Measurements from ENCODE around the gene HCLS1.
A peak's percentile ranks its signal among the peaks of the same experiment; 100 is the strongest.
"Not testable (repeated sequence)": the region's sequence is repeated elsewhere in the genome, so short reads cannot be mapped to it uniquely, and the experiment has no call there.

HCLS1 gene

GRCh38 chr3:121660356-121661171 is at the start of gene HCLS1:
HCLS1 (minus strand) TSS chr3:121660903; CDS start chr3:121658347, 2,556 bp downstream.
- peak; percentile 28 to 55 for DNase-seq (ENCODE audit: low read depth in 2 of 2, low spot score in 1 of 2)

GRCh38 chr3:121710347-121710746 is 49.6 kb upstream of the HCLS1 start:
- DNase-seq (ENCODE audit: low read depth in 2 of 2, low spot score in 1 of 2): no peak

GRCh38 chr3:121707531-121708273 is 47.0 kb upstream of the HCLS1 start:
- no peak for DNase-seq (ENCODE audit: low read depth in 2 of 2, low spot score in 1 of 2)

GRCh38 chr3:121705541-121705940 is 44.8 kb upstream of the HCLS1 start:
- no peak for DNase-seq (ENCODE audit: low read depth in 2 of 2, low spot score in 1 of 2)

- DNase-seq (ENCODE audit: low read depth in 2 of 2, low spot score in 1 of 2): no peak
Observed at GRCh38 chr3:121703973-121704372, 43.3 kb upstream of the HCLS1 start.

GRCh38 chr3:121698901-121699300 is 38.2 kb upstream of the HCLS1 start:
- DNase-seq (ENCODE audit: low read depth in 2 of 2, low spot score in 1 of 2): no peak

- no peak for DNase-seq (ENCODE audit: low read depth in 2 of 2, low spot score in 1 of 2)
Observed at GRCh38 chr3:121698476-121698875, 37.8 kb upstream of the HCLS1 start.

- no peak for DNase-seq (ENCODE audit: low read depth in 2 of 2, low spot score in 1 of 2)
Observed at GRCh38 chr3:121696186-121696585, 35.5 kb upstream of the HCLS1 start.

GRCh38 chr3:121692010-121692699 is 31.5 kb upstream of the HCLS1 start:
- DNase-seq (ENCODE audit: low read depth in 2 of 2, low spot score in 1 of 2): no peak

- no peak for DNase-seq (ENCODE audit: low read depth in 2 of 2, low spot score in 1 of 2)
Observed at GRCh38 chr3:121690777-121691405, 30.2 kb upstream of the HCLS1 start.

- DNase-seq (ENCODE audit: low read depth in 2 of 2, low spot score in 1 of 2): not testable (repeated sequence)
Observed at GRCh38 chr3:121688747-121689146, 28.0 kb upstream of the HCLS1 start.

GRCh38 chr3:121681792-121682191 is 21.1 kb upstream of the HCLS1 start:
- no peak for DNase-seq (ENCODE audit: low read depth in 2 of 2, low spot score in 1 of 2)

- DNase-seq (ENCODE audit: low read depth in 2 of 2, low spot score in 1 of 2): no peak
Observed at GRCh38 chr3:121677141-121677540, 16.4 kb upstream of the HCLS1 start.

- no peak for DNase-seq (ENCODE audit: low read depth in 2 of 2, low spot score in 1 of 2)
Observed at GRCh38 chr3:121670676-121671075, 10.0 kb upstream of the HCLS1 start.

GRCh38 chr3:121667333-121667732 is 6.6 kb upstream of the HCLS1 start:
- DNase-seq (ENCODE audit: low read depth in 2 of 2, low spot score in 1 of 2): no peak

GRCh38 chr3:121665488-121665887 is 4.8 kb upstream of the HCLS1 start:
- DNase-seq (ENCODE audit: low read depth in 2 of 2, low spot score in 1 of 2): no peak

- no peak for DNase-seq (ENCODE audit: low read depth in 2 of 2, low spot score in 1 of 2)
Observed at GRCh38 chr3:121663171-121663847, 2.6 kb upstream of the HCLS1 start.

GRCh38 chr3:121662742-121663141 is 2.0 kb upstream of the HCLS1 start:
- DNase-seq (ENCODE audit: low read depth in 2 of 2, low spot score in 1 of 2): no peak

GRCh38 chr3:121661376-121661775 is 673 bp upstream of the HCLS1 start:
- DNase-seq (ENCODE audit: low read depth in 2 of 2, low spot score in 1 of 2): no peak

- no peak for DNase-seq (ENCODE audit: low read depth in 2 of 2, low spot score in 1 of 2)
Observed at GRCh38 chr3:121659586-121659985, 1.1 kb downstream of the HCLS1 start.

Data from stimulated activated CD8-positive, alpha-beta memory T cell treated with anti-CD3 and anti-CD28 coated beads, Interleukin-4, amount 100 ng/mL, for 1 hour (primary cell).